ENCODE data around the gene NHSL1. TPM values are rescaled to one million over a fixed set of nuclear protein-coding genes. Genes with fewer than 3 reads are reported as not detected.

NHSL1 gene
- total RNA-seq, 1 experiment from 2014 or later = 4.0 TPM

DNA sequence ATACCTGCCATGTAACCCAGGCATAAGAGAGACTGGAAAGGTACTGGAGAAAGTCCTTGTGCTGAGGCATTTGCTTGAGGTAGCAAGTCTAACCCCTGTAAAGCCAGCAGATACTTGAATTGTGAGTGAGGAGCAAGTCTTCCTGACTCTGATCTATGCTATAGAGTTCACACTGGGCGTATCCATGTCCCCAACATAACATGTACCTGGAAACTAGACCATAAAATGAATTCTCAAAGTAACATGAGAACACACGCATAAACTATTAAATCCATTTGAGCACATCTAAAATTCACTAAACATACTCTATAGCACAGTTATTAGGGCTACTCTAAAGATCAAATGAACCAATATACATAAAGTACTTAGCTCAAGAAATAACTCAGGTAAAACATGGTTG lies 2.0 kb downstream of the NHSL1 start:
- DNase-seq (ENCODE audit: low read depth) = no peak

GRCh38 chr6:138494312-138494711 lies 5.0 kb downstream of the NHSL1 start:
- no peak for DNase-seq (ENCODE audit: low read depth)

DNA sequence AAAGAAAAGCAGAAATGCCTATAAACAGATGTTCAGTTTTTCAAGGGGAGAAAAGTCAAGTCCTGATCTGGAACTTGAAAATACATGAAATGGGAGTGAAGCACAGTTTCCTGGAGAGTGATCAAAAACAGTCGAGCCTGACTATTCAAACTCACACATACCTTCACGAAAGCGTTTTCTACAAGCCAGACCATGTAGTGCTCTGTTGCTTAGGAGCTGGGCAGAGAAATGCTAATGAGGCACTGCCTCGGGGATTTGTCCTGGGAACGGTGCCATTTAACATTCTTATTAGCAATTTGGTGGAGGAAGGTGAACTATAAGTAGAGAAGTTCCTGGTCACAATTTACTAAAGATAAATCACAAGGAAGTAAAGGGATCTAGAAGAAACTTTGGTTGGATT lies 5.9 kb downstream of the NHSL1 start:
- DNase-seq (ENCODE audit: low read depth) = peak; percentile 78

DNA sequence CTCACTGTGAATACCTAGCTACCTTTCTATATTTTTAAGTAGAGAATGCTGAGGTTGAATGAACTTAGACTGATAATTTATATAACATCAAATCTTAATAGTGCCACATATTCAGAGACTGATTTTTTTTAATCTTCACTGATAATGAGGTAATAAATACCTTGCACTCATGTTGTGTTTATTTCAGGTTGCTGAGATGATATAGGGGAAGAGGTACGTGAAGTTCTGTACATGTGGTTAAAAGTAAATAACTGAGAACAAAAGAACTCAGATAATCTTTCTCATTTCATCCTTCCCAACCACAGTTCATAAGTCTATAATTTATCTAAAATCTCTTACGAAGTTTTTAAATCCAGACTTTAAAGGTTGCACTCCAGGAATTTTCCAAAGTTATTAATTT lies 6.4 kb downstream of the NHSL1 start:
- DNase-seq (ENCODE audit: low read depth) = no peak

DNA sequence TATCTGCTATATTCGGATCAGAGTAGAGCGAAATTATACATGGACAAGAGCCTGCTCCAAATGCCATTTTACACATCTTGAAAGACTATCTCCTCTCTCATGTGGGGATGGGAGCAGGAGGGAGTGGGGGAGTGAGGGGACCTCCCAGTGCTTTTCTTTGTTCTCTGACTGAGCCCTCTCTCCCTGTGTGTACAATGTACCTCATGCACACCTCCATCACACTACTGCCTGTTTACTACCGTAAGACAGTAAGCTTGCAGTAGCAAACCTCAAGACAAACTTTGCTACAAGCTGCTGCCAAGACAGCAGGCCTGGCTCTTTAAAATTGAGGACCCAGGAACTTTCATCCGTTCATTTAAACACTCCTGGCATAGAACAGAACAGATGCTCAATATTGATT lies 7.2 kb downstream of the NHSL1 start:
- DNase-seq (ENCODE audit: low read depth) = no peak

DNA sequence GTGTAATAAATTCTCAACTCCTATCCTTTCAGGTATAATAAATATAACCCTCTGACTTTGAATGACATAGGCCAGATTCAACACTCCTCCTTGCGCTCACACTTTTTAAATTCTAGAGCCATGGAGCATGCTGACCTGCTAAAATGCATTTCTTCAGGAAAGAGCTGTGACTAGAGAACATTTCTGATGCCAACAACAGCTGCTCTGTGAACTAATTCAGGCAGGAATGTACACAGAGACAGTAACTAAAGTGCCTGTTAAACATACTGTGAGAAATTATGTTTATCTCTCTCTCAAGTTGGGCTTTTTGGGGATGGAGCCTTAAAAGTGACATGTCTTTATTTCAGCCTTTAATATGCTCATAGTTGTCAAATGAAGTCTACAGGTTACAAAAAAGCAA lies 8.3 kb downstream of the NHSL1 start:
- DNase-seq (ENCODE audit: low read depth) = no peak

DNA sequence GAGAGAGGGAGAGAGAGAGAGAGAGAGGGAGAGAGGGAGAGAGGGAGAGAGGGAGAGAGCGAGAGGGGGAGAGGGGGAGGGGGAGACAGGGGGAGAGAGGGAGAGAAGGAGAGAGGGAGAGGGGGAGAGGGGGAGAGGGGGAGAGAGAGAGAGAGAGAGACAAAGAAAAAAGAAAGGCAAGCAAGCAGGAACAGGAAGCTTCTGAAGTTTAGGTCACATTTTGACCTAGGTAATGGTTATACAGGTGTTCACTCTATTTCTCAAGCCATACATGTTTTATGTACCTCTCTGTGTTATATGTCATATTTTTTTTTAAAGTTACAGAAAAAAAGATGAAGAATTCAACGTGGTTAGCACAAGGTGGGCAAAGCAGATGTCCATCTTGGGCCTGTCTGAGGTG lies 9.4 kb downstream of the NHSL1 start:
- DNase-seq (ENCODE audit: low read depth) = no peak

GRCh38 chr6:138487102-138487604 lies 12.1 kb downstream of the NHSL1 start:
- no peak for DNase-seq (ENCODE audit: low read depth)

DNA sequence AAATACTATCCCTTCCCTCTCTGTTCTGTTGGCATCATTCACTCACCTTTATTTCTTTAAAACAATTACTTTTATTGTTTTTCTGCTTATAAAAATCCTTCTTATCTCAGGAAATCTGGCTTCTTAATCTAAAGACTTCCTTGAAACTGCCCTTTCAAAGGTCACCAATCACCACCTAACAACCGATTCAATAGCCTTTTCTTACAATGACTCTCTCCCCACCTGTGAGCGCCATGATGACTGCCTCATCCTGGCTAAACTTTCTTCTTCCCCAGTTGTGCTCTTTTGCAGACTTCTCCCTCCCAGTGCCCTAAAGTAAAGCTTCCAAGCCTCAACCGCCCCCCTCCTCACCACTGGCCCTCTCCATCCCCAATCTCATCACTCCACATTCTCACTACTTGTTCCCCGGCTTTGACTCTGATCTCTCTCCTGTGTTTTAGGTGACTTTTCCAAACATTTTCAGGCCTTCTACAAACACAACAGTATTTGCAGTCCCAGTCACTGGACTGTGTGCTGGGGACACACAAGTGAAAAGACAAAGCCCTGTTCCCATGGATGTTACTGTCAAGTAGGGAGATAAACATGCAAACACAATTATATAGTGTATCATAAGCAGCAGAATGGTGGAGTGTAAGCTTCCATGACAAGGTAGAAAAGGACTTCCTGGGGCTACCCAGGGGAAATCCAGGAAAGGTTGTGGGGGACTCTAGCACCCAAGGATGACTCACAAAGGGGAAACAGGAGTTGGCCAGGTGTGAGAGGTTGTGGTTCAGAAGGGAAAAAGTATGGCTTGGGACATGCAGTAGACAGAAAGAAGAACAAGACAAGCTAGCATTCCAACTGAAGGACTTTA lies 12.8 kb downstream of the NHSL1 start:
- no peak for DNase-seq (ENCODE audit: low read depth)

- peak; percentile 13 for DNase-seq (ENCODE audit: low read depth)
Observed at GRCh38 chr6:138485586-138486248, 13.6 kb downstream of the NHSL1 start.

DNA sequence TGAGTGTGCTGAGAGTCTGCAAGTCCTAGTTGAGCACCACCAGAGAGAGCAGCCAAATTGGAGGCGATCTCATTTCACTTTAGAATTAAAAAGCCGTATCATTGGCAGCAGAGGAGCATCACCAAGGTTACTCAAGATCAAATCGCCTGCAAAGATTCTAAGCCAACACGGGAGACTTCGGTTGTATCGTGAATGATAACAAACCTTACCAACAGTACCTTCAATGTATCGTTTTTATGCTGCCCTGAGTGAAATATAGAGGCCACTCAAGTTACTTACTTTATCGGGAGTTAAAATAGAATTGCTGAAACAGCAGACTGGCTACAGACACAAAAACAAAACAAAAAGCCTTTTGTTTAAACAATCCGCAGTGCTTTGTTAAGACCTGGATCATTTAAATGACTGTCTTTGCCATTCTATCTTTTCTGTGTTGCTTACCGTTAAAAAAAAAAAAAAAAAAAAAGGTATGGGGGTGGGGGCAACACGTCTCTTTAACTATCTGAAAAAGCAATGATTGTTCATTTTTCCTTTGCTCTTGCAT lies 14.2 kb downstream of the NHSL1 start:
- peak; percentile 39 for DNase-seq (ENCODE audit: low read depth)

DNA sequence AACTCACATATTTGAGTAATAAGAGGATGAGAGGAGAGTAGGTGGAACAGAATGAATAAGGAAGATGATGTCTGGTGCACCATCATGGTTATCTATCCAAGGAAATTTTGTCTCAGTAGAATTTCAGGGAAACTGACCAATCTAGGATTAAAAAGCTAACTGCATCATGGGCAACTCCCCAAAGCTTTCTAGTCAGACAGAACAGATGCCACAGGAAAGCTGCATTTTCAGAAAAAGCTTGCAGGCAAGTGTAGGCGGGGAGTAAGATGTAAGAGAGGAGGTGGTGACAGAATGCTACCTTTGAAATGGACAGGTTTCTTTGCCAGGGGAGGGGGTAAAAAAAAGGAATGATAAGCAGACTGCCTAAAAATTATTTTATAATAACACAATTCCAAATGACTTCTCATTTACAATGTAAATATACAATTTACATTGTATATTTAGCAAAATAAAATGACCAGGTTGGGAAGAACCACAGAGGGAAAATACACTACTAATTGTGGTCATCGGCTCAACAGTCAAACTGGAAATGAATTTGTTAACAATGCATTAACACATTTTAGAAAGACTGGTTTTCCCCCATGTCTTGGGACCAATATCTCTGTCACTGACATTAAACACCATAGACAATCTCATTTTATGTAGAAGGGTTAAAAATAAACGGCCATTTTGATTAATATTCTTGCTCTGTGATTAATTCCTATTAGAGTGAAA lies 15.1 kb downstream of the NHSL1 start:
- DNase-seq (ENCODE audit: low read depth) = no peak

GRCh38 chr6:138482816-138483215 lies 16.5 kb downstream of the NHSL1 start:
- DNase-seq (ENCODE audit: low read depth) = no peak

GRCh38 chr6:138480279-138480949 lies 18.9 kb downstream of the NHSL1 start:
- DNase-seq (ENCODE audit: low read depth) = no peak

GRCh38 chr6:138477913-138478539 lies 21.3 kb downstream of the NHSL1 start:
- no peak for DNase-seq (ENCODE audit: low read depth)

DNA sequence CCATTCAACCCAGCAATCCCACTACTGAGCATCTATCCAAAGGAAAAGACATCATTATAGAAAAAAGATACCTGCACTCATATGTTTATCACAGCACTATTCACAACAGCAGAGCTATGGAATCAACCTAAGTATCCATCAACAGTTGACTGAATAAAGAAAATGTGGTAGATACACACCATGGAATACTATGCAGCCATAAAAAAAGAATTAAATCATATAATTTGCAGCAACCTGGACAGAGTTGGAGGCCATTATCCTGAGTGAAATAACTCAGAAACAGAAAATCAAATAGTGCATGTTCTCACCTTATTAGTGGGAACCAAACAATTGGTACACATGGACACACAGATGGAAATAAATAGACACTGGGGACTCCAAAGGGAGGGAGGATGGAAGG lies 23.2 kb downstream of the NHSL1 start:
- DNase-seq (ENCODE audit: low read depth) = no peak

DNA sequence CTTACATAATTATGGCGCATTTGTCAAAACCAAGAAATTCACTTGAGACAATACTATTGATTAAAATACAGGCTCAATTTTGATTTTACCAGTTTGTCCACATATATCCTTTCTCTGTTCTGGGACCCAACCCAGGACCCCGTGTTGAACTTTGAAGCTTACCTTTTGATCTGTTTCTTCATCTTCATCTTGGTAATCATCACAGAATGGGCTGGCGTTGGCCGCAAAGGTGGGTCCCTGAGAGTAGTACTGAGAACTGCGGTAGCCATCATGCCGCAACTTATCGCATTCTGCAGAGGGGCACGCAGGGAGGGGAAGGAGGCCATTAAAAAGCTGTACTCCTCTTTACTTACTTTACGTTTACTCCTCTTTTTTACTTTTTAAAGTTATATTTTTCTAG lies 26.1 kb downstream of the NHSL1 start:
- DNase-seq (ENCODE audit: low read depth) = no peak

GRCh38 chr6:138468320-138469015 lies 30.8 kb downstream of the NHSL1 start:
- no peak for DNase-seq (ENCODE audit: low read depth)

DNA sequence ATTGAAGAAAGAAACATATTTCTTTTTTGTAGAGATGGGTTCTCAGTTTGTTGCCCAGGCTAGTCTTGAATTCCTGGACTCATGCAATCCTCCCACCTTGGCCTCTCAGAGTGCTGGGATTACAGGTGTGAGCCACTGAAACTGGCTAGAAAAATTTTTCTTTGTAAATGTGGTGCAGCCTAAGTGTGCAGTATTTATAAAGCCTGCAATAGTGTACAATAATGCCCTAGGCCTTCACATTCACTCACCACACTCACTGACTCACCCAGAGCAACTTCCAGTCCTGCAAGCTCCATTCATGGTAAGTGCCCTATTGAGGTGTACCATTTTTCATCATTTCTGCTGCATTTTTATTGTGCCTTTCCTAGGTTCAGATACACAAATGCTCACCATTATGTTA lies 31.4 kb downstream of the NHSL1 start:
- DNase-seq (ENCODE audit: low read depth) = peak; percentile 43

GRCh38 chr6:138465007-138465645 lies 34.2 kb downstream of the NHSL1 start:
- peak; percentile 95 for DNase-seq (ENCODE audit: low read depth)
